ENCODE results near the gene HIP1R.
"Not testable (repeated sequence)": the region's sequence is repeated elsewhere in the genome, so short reads cannot be mapped to it uniquely, and the experiment has no call there.

Gene HIP1R

DNA sequence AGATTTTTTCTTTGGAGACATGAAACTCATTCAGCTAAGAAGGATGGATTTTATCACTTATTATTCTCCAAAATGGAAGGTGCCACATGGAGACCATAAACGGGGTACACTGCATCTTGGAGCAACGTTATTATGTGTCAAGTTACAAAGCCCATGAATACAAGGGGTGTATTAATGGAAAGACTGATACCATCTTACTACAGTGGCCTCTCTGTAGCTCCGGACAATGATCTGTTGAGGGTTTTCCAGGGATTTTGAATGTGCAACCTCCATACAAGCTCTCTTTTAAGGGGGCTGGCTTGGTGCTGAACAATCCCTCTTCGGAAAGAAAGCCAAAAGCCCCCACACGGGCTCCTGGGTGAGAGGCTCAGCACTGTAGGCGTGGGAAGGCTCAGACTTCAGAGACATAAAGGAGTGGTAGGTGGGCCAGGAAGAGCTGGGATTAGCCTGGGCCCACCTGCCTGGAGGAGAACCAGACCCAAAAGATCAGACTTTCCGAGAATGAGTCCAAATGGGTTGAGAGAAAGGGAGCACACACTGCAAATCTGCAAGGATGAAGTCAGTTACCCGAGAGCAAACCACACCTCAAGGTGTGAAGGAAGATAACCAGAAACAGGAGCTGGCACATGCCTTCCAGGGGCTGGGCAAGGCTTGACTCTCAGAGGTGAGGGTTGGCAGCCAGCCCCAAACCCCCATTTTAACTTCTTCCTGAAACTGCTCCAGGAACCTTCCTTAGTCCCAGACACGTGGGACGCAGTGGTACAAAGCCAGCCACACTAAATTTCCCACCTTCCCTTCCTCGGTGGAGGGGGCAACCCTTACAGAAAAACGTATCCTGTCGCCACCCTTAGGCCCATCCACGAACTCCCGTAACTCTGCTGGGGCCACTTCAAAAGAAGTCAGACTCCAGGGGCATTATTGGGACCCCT lies 59.2 kb downstream of the HIP1R start:
- DNase-seq, result no peak

DNA sequence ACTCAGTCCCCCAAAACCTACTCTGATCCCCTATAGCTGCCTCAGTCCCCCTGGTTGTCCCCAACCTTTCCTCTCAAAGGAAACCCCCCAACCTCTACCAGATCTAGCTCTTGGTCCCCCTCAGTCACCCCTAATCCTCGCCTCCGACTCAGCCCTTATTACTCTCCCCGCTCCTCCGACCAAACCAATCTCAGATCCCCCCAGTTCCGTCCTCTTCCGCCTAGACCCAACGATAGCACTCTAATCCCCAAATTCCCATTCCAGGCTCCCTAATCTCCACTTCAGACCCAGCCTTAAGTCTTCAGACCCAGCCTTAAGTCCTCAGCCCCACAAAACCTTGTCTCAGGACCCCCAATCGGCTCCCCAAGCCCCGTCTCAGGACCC lies 60.1 kb downstream of the HIP1R start:
- DNase-seq, result no peak

- peak; percentile 78 for DNase-seq
Observed at GRCh38 chr12:122895704-122896636, 60.7 kb downstream of the HIP1R start, which contains the start of gene VPS37B. Gene VPS37B, minus strand, starts transcription at chr12:122896124. Its CDS starts 62 bp downstream, at chr12:122896062.

DNA sequence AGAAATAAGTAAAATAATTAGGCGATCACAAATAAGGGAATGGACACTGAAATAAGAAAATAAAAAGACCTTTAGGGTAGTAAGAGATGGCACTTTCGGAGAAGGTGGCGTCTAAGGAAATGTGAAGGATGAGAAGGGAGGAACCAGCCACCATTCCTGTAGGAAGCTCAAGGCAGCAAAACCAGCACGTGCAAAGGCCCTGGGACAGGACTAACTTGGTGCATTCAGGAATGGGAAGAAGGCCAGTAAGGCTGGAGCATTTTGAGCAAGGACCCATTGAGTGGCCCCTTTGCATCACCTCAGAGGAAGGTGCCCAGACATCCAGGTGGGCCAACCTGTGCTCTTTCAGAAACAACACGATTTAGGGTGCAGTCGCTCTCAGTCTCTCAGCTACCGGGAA lies 61.4 kb downstream of the HIP1R start:
- no peak for DNase-seq

GRCh38 chr12:122899887-122900286 lies 64.6 kb downstream of the HIP1R start:
- DNase-seq, result no peak

DNA sequence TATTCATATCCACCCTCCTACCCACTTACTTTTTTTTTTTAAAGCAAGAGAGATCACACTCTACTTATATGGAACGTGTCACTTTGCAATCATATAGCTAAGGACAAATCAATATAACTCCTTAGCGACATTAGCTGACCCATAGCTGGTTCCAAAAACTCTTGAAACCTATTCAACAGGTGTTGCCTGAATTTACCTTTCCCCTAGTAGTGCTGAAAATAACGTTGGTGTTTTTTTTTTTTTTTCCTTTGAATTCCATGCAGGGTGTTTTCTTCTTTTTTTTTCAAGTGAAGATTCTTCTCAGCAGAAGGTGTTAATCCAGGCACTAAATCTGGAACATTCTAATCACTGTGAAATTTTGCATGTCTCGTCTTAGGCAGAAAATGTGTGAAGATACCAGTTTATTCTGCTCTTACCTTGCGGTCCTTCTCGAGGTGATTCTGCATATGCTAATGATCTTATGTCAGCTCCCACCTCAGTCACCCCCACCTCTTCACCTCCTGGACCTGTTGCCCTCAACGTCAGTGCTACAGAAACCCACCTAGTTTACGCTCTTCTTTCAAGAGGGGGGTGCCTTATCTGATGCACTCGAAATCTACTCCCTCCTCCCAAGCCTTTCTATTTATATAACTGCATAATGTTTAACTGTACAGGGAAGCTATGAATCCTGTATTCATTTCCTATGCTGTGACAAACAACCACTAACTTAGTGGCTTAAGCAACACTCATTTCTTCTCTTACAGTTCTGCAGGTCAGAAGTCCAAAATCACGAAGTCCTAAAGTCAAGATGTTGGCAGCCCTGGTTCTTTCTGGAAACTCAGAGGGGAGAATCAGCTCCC lies 67.8 kb downstream of the HIP1R start:
- no peak for DNase-seq

DNA sequence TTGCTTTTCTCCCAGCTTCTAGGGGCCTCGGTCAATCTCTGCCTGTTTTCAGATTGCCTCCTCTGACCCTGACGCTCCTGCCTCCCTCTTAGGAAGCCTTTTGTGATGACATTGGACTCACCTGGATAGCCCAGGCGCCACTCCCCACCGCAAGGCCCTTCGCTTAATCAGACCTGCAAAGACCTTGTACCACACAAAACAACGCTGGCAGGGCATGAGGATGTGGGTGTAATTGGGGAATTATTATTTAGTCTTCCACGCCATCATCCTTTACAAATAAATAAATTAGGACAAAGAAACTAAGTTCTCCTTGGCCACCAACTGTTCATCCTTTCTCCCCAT lies 68.4 kb downstream of the HIP1R start:
- DNase-seq, result no peak

DNA sequence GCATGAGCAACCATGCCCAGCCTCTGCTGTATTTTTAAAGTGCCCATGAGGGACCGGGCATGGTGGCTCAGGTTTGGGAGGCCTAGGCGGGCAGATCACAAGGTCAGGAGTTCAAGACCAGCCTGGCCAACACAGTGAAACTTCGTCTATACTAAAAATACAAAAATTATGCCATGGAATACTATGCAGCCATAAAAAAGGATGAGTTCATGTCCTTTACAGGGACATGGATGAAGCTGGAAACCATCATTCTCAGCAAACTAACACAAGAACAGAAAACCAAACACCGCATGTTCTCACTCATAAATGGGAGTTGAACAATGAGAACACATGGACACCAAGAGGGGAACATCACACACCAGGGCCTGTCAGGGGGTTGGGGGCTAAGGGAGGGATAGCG lies 70.0 kb downstream of the HIP1R start:
- not testable (repeated sequence) for DNase-seq

DNA sequence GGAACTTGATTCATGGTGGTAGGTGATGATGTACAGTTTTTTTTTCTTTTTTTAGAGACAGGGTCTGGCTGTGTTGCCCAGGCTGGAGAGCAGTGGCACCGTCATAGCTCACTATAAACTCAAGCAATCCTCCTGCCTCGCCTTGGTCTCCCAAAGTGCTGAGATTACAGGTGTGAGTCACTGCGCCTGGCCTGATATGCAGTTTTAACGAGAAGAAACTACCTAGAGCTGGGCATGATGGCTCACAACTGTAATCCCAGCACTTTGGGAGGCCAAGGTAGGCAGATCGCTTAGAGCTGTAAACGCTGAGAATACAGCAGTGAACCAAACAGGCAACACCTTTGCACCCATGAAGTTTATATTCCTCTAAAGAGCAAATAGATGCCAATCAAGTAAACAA lies 73.7 kb downstream of the HIP1R start:
- no peak for DNase-seq

- DNase-seq, result no peak
Observed at GRCh38 chr12:122909442-122910288, 74.4 kb downstream of the HIP1R start.
